GM19239 (cell line): ENCODE data around the gene GRM4.
"Not testable (repeated sequence)": the region's sequence is repeated elsewhere in the genome, so short reads cannot be mapped to it uniquely, and the experiment has no call there.

Experiments used
- DNase-seq: peaks from one replicate; pipeline ENCODE4 v3.0.0; 2011; ENCODE audit warnings: low spot score; ENCODE audit not compliant: insufficient read length
- FAIRE-seq: peaks from 2 replicates; lab custom pipeline; 2011; peaks lifted over from hg19 to GRCh38; lab: Jason Lieb, UNC

The GRM4 gene

DNA sequence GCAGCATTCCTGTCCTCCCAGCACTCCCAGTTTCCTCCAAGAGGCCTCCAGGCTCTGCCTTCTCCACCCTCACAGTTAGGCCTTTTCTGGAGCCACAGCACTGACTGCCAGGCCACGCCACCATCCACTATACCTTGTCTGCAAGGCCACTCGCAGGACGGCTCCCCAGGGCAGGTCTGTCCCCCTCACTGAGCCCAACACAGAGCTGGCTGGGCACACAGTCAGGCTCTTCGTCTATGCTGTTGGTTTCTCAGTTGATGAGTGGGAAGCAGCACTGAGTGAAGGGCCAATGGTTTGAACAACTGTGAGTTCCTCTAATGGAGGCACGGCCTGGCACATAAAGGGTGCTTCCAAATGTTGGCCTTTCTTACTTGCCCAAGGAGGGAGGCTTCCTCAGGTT, 95.2 kb downstream of the GRM4 start:
- FAIRE-seq = no peak
- no peak for DNase-seq

GRCh38 chr6:34049395-34050342, 96.2 kb downstream of the GRM4 start:
- DNase-seq = no peak
- no peak for FAIRE-seq

GRCh38 chr6:34047913-34048867, 97.7 kb downstream of the GRM4 start:
- FAIRE-seq (no peak), DNase-seq (no peak)

DNA sequence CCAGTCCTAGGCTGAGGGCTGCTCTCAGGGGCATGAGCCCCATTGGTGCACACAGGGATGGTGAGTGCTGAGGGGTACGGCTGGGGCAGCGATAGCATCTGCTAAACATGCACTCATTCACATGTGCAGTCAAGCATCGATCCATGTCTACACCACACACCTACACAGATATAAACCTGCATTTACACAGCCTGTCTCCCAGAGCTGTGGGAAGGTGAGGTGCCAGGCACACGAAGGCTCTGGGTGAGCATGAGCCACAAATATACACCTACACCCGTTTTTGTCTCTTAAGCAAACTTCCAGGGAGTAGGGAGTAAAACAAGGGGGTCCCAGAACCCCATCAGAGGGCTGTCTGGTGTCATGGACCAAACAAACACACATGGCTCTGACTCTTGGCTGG, 99.3 kb downstream of the GRM4 start:
- FAIRE-seq (no peak), DNase-seq (no peak)

- DNase-seq = no peak
Observed at GRCh38 chr6:34045771-34046170, 100.1 kb downstream of the GRM4 start.

GRCh38 chr6:34044945-34045595, 100.8 kb downstream of the GRM4 start:
- DNase-seq = no peak
- FAIRE-seq = no peak

More at GRCh38 chr6:34045771-34046170, 100.1 kb downstream of the GRM4 start:
- no peak for FAIRE-seq

DNA sequence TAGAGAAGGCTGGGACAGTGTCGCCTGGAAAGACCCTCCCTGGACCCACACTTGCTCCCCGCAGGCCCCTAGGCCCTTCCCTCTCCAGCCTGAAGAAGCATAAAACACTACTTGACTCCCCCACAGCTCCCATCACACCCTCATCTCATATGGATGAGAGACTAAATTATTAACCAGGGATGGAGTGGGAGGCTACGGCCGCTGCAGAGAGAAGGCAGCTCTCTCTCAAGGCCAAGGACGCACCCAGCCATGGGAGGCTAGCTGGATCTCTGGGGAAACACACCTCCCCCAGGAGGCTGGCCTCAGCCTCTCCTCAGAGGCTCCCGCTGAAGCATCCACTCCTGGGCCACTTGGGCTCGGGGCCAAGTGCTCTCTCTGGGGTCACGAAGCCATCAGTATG, 102.5 kb downstream of the GRM4 start:
- DNase-seq = no peak
- FAIRE-seq = no peak

GRCh38 chr6:34041998-34042397, 103.9 kb downstream of the GRM4 start:
- DNase-seq, FAIRE-seq: not testable (repeated sequence)

DNA sequence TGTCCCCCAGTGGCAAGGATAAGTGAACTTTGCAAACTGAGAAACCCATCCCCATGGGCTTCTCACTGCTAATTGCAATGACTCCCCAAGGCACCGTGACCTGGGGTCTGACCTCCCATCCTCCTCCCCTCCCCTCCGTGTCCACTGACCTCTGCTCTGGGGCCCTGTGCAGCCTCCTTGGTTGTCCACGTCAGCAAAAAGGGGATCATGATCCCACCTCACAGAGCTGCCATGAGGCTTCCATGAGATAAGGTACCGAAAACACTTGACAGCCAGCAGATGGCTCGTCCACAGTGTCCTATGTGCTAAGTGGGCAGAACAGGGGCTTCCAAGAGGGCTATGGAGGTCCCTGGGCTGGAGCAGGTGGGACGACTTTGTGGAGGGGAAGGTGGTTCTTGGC, 104.5 kb downstream of the GRM4 start:
- DNase-seq (no peak), FAIRE-seq (no peak)

DNA sequence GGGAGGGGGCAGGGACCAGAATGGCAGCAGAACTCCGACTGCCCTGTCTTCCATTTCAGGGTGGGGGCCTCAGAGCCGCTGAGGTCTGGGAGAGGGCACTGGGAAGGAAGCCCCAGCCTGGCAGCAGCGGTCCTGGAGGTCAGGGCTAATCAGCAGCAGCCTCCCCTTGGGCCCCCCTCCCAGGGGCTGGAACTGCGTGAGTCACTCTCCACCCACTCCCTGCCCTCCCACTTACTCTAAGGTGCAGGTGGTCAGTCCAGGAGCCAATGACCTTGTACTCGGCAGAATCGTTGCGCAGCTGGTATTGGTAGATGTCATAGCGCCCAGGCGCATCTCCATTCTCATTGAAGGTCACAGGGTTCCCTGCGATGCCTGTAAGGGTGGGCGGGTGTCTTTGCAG, 105.9 kb downstream of the GRM4 start:
- DNase-seq = no peak
- FAIRE-seq = no peak

DNA sequence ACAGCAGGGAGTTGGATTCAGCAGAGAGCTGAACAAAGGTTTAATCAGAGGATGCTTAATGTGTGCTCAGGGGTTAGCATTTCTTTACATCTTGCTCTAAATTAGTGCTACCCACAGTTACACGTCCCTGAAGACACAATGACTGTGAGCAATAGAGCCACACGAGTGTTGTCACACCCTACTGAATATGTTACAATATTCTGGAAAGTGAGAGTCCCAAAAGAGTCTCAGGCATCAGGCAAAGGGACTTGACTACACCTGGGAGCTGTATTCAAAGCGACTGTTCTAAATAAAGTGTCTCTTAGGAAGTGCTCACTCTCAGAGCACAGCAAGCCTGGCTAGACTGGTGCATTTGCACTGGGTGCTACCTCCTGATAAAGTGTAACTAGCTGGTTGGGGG, 108.7 kb downstream of the GRM4 start:
- no peak for FAIRE-seq

DNA sequence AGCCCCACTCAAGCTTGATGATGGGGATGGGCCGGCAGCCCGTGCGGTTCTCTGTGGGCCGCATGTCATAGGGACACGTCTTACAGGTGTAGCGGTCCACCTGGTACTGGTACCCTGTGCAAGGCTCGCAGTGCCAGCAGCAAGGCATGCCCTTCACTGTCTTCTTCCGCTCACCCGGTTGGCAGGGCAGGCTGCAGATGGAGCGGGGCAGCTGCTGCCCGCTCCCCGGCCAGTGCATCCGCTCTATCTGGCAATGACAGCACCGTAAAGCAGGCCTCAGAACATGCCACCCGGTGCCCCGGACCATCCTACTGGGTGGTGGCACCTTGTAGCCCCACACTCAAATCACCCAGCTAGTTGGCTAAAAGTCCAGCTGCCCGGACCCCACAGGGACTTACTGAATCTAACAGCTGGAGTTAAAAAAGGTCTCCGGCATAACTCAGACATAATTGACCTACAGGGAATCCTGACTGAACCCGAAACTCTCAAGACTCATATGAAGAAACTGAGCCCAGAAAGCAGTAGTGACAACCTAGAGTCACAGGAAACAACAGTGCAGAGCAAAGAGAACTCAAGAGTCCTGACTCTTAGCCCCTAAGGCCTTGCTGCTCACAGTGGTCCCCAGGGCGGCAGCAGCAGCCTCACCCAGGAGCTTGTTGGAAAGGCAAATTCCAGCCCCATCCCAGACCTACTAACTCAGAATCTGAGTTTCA, 109.4 kb downstream of the GRM4 start:
- DNase-seq (no peak), FAIRE-seq (no peak)

More for the DNA sequence above, 108.7 kb downstream of the GRM4 start:
- DNase-seq = no peak

DNA sequence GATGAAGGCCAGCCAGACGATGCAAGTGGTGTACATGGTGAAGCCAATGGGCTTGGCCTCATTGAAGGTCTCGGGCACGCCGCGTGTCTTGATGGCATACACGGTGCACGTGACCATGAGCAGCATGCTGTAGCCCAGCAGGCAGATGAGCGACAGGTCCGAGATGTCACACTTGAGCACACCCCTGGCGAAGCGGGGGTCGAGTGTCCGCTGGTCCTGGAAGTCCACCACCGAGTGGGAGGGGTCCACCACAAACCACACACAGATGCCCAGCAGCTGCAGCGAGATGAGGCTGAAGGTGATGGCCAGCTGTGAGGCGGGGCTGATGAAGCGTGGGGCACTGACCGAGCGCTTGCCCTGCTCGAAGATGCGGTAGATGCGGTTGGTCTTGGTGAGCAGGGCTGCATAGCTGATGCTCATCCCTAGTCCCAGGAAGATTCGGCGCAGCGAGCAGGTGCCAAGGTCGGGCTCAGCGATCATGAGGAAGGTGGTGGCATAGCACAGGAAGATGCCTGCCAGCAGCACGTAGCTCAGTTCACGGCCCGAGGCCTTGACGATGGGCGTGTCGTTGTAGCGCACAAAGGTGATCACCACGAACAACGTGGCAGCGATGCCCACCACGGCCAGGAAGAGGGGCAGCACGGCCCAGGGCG, 110.1 kb downstream of the GRM4 start:
- FAIRE-seq = no peak

GRCh38 chr6:34035161-34035560, 110.7 kb downstream of the GRM4 start:
- FAIRE-seq (no peak), DNase-seq (no peak)

More for the DNA sequence above, 110.1 kb downstream of the GRM4 start:
- no peak for DNase-seq

- DNase-seq (no peak), FAIRE-seq (no peak)
Observed at GRCh38 chr6:34032856-34033255, 113.0 kb downstream of the GRM4 start.

DNA sequence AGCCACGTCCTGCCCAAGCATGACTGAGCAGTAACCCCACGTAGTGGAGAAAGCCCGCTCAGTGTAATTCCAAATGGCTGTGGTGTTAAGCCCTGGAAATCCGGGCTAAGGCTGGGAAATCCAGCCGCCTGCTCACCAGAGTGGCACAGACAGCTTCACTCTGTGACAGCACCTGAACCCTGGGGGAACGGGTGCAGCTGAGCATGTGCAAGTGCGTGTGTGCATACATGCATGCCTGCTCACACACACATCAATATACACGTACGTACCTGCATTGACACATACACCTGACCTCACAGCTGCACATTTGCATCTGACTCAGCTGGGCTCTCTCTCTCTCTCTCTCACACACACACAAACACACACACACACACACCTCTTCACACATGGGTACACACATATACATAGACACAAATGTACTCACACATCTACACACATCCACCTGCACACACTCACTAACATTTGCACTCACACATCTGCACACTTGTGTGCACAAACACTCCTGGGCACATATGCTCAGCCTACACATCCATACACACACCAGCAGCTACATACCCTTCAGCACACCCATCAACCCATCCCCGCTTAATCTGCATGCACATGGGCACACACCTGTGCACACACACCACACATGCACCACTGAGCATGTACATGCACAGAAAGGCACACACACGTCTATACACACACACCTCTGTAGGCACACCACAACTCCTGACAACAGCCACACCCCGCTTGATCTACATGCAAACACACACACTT, 114.1 kb downstream of the GRM4 start:
- no peak for DNase-seq
- no peak for FAIRE-seq

GRCh38 chr6:34030831-34031624, 114.9 kb downstream of the GRM4 start:
- FAIRE-seq (no peak), DNase-seq (no peak)
